GM18868 (cell line): ENCODE data around the gene C4B.
"Not testable (repeated sequence)": the region's sequence is repeated elsewhere in the genome, so short reads cannot be mapped to it uniquely, and the experiment has no call there.

Source experiments
- ATAC-seq: cut with Tn5 transposase; IDR thresholded peaks from one replicate; pipeline ENCODE4 v1.9.1; 2021; ENCODE audit warnings: mild to moderate bottlenecking, moderate library complexity; ENCODE audit not compliant: unreplicated experiment

C4B gene

DNA sequence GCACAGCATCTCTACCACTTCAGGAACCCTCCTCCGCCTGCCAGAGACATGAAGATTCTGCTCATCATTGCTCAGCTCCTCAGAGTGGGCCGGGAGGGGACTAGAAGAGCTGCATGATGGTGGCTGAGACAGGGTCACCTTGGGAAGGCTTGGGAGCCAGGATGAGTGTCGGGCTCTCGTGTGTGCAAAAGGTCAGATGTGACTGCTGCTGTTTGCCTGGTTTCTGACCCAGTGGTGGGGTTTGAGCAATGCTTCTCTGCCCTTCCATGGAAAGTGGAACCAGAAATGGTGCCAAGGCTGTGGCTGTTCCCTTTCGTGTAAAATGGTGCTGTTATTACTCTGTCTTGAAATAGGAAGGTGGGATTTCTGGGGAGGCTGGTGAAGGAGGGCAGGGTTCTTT, 33.6 kb upstream of the C4B start:
- ATAC-seq: not testable (repeated sequence)

DNA sequence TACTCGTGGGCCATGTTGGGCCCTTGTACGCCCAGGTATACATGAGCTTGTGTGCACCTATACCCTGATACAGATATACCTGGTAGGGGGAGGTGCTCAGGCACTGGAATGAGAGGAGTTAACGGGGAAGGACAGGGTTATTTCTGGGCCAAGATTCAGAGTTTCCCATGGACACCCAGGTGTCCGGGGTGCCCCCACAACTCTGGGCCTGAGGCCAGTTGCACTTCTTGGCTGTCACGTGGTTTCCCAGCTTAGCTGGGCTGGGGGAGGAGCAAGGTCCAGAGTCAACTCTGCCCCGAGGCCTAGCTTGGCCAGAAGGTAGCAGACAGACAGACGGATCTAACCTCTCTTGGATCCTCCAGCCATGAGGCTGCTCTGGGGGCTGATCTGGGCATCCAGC, 32.9 kb upstream of the C4B start, which contains the start of gene C4A:
C4A (plus strand) TSS at position 314 of the 400 bp plus-strand sequence; CDS start at position 365, 51 bp downstream.
- ATAC-seq: not testable (repeated sequence)

DNA sequence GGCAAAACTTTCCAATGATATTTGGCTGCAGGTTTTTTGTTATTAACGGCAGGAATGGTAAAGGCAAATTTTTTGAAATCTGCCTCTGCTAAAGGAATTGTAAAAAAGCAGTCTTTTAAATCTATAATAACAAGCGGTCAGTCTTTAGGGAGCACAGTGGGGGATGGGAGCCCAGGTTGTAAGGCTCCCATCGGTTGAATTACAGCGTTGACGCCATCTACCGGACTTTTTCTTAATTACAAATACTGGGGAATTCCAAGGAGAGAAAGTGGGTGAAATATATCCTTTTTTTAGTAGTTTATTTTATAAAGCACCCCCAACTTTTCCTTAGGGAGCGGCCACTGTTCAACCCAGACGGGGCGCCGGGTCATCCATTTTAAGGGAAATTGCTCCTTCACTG, 25.2 kb upstream of the C4B start:
- not testable (repeated sequence) for ATAC-seq

DNA sequence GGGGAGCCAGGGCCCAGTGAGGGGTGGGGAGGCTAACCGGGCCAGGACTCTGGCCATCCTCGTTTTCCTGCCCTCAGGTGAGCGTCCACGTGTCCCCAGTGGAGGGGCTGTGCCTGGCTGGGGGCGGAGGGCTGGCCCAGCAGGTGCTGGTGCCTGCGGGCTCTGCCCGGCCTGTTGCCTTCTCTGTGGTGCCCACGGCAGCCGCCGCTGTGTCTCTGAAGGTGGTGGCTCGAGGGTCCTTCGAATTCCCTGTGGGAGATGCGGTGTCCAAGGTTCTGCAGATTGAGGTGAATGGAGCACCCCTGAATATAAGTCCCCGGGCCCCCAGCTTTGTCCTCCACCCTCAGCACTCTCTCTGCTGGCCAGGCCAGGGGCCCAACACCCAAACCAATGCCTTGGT, 20.2 kb upstream of the C4B start:
- not testable (repeated sequence) for ATAC-seq

DNA sequence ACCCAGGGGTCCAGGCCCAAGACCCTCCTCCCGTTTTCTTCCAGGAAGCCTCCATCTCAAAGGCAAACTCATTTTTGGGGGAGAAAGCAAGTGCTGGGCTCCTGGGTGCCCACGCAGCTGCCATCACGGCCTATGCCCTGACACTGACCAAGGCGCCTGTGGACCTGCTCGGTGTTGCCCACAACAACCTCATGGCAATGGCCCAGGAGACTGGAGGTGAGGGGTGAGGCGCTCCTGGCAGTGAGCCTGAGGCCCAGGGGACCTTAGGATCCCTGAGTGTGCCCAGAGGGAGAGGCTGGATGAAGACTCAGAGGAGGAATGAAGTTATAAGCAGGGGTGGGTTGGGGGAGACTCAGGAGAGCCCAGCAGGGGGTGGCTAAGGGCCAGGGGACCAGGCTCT, 18.2 kb upstream of the C4B start:
- not testable (repeated sequence) for ATAC-seq

DNA sequence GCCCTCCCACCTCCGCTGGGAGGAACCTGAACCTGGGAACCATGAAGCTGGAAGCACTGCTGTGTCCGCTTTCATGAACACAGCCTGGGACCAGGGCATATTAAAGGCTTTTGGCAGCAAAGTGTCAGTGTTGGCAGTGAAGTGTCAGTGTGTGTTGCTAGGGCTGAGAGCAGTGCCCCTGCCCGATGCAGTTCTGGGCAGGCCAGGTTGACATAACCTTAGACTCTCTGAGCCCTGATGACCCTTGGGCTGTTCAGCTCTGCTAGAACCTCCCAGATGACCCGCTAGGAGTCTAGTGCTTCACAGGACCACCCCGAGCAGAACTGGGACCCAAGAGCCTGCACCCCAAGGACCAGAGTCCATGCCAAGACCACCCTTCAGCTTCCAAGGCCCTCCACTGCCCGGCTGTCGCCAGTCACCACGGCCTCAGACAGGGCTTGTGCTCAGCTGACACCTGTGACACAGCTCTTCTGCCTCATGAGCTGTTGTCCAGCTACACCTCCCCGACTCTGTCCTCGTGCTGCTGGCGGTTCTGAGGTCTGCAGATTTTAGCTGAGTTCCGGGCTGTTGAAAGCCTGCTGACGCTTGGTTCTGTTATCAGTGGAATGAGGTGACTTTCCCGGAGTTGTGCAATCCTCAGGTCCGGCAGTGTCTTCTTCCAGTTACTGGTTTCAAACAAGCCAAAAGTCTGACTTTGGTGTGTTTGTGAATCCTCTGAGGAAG, 11.9 kb upstream of the C4B start:
- ATAC-seq: not testable (repeated sequence)

DNA sequence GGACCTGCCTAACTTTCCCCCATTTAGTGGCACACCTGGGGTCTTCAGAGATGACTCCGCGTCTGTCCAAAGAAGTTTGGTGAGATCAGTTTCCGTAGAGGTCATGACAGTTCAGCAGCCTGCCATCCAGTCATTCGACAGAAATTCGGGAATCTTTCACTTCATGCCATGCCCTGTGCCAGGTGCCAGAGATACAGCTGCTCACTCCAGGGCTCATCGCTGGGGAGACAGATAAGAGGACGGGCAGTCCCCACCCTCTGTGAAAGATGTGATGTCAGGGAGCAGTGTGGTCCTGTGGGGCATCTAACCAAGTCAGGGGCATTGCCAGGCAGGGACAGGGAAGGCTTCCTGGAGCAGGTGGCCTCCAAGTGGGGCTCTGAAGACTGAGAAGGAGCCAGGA, 11.3 kb upstream of the C4B start:
- not testable (repeated sequence) for ATAC-seq

DNA sequence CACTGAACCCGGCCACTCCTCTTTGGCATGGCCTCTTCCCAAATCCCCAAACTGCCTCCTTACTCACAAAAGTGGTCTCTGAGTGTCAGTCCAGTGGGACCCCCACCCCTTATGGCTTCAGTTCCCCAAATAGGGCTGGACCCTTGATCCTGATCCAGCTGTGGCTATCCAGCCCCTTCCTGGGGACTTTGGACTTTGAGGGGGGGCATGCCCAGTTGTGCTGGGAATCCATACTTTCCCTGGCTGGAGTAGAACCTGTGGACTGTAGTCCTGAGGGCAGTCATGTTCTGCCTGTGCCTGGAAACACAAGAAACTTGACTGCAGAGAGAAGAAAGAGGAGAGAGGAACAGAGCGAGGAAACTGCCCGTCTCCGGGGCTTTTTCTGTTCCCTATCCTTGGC, 10.2 kb upstream of the C4B start:
- not testable (repeated sequence) for ATAC-seq

DNA sequence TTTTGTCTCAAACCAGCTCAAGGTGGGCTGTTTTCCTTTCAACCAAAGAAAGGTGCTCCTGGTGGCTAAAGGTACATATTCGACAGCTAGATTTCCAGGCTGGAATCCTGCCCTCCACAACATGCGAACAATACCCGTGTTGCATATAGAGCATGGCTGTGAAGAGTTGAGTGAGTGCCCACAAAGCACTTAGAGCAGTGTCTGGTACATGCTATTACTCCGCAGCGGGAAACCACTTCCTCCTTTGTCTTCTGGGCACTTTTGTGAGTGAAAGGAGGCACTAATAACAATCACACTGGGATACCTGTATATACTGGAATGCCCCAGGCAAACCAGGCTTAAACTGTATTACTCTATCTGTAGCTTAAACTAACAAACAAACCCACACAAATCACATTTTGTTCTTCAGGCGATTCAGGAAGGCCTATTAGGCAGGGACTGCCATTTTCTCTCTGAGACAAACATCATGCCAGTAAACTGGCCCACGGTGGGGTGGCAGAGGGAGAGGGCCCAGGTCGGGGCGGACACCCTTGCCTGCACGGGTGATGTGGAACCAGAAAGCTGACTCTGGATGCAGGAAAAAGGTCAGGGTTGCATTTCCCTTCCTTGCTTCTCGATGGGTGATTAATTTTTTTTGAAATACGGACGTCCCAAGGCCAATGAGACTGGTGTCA, 9.6 kb upstream of the C4B start:
- ATAC-seq: not testable (repeated sequence)

DNA sequence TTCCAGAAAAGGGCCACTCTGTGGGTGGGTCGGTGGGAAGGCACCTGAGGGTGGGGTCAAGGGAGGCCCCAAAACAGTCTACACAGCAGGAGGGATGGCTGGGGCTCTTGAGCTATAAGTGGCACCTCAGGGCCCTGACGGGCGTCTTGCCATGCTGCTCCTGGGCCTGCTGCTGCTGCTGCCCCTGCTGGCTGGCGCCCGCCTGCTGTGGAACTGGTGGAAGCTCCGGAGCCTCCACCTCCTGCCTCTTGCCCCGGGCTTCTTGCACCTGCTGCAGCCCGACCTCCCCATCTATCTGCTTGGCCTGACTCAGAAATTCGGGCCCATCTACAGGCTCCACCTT, 9.1 kb upstream of the C4B start:
- not testable (repeated sequence) for ATAC-seq

DNA sequence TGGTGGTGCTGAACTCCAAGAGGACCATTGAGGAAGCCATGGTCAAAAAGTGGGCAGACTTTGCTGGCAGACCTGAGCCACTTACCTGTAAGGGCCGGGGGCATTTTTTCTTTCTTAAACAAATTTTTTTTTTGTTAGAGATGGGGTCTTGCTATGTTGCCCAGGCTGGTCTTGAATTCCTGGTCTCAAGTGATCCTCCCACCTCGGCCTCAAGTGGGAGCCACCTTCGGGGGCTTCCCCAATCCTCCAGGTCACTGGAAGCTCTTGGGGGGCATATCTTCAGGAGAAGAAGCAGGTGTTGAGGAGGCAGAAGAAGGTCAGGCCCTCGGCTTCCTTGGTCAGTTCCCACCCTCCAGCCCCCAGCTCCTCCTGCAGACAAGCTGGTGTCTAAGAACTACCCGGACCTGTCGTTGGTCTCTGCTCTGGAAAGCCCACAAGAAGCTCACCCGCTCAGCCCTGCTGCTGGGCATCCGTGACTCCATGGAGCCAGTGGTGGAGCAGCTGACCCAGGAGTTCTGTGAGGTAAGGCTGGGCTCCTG, 8.5 kb upstream of the C4B start:
- not testable (repeated sequence) for ATAC-seq

DNA sequence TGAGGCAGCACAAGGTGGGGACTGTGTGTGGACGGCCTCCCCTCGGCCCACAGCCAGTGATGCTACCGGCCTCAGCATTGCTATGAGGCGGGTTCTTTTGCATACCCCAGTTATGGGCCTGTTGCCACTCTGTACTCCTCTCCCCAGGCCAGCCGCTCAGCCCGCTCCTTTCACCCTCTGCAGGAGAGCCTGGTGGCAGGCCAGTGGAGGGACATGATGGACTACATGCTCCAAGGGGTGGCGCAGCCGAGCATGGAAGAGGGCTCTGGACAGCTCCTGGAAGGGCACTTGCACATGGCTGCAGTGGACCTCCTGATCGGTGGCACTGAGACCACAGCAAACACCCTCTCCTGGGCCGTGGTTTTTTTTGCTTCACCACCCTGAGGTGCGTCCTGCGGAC, 7.5 kb upstream of the C4B start:
- not testable (repeated sequence) for ATAC-seq

DNA sequence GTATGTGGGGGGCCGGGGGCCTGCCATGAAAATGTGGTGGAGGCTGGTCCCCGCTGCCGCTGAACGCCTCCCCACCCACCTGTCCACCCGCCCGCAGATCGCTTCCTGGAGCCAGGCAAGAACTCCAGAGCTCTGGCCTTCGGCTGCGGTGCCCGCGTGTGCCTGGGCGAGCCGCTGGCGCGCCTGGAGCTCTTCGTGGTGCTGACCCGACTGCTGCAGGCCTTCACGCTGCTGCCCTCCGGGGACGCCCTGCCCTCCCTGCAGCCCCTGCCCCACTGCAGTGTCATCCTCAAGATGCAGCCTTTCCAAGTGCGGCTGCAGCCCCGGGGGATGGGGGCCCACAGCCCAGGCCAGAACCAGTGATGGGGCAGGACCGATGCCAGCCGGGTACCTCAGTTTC, 6.6 kb upstream of the C4B start:
- not testable (repeated sequence) for ATAC-seq

DNA sequence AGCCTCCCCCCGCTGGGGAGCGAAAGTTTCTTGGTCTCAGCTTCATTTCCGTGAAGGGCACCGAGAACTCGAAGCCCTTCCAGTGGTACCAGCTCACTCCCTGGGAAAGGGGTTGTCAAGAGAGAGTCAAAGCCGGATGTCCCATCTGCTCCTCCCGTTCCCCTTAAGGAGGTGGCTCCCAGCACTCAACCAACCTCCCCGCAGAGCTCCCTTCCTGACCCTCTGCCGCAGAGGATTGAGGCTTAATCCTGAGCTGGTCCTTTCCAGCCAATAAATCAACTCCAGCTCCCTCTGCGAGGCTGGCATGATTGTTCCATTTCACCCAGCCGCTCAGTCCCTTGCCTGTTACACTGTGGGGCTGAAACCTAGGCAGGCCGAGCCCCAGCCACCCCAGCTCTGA, 6.0 kb upstream of the C4B start:
- ATAC-seq: not testable (repeated sequence)

DNA sequence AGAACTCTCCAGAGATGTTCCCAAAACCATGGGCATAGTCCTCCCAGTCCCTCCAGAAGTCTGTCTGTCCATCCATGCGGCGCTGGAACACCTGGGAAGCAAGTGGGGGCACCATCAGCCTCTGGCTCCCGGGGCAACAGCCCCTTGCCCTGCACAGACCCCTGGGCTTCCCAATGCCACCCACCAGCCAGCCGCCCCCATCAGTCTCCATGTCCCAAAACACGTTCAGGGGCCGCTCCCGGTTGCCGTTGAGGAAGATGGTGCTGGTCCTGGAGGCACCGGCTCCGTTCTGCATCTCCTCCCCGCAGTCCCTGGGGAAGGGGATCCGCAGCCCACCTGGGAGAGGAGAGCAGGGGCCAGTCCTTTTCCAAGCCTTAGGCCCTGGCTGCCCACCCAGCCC, 5.1 kb upstream of the C4B start:
- not testable (repeated sequence) for ATAC-seq

DNA sequence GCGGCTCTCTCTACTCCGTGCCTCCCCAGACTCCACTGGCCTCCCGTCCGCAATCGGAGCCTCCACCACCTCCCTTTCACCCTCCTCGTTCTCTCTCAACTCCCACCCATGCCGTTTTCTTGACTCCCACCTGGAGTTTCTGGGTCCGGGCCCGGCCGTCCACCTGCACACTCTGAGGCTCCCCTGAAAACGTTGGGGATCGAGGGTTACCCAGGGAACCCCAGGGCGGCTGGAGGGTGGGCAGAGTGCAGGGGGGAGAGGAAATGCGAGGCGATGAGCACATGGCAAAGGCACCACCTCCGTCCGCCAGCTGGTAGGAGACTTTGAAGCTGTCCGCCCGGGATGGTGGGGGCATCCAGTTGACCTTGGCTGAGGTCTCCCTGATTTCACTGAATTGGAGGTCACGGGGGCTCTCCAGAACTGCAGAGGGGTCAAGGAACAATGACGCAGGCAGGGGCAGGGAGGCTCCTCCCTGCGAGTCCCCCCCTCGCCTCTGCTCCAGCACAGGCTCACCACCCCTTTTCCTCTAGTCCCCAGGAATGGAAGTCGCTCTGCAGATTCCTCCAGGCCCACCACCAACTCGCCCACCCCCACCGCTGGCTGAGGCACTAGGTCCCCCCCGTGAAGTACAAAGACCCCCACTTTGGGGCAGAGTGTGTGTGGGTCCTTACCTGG, 3.6 kb upstream of the C4B start:
- ATAC-seq: not testable (repeated sequence)

DNA sequence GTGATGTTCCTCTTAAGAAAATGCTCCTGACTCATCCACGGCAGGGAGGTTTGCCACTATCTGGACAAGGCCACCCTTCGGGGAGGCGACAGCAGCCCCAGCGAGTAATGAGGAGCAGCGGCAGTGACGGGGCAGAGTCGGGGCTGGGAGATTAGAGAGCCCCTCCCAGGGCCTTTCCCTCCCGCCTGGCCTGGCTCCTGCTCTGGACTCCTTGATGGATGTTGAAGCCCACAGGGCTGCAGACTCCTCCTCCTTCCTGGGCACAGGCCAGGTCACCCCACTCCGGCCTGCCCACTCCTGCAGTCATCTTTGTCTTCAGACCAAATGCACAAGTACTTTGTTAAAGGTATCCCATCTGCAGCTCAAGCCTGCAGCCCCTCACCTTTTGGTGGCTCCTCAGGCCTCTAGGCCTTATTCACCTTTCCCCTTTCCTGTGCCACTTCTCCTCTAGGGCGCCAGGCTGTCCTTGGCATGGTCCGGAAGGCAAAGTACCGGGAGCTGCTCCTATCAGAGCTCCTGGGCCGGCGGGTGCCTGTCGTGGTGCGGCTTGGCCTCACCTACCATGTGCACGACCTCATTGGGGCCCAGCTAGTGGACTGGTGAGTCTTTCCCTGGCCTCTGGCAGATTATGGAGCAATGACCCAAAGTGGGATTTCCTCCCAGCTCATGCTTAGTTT, 1.5 kb upstream of the C4B start:
- ATAC-seq: not testable (repeated sequence)

DNA sequence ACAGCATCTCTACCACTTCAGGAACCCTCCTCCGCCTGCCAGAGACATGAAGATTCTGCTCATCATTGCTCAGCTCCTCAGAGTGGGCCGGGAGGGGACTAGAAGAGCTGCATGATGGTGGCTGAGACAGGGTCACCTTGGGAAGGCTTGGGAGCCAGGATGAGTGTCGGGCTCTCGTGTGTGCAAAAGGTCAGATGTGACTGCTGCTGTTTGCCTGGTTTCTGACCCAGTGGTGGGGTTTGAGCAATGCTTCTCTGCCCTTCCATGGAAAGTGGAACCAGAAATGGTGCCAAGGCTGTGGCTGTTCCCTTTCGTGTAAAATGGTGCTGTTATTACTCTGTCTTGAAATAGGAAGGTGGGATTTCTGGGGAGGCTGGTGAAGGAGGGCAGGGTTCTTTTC, 857 bp upstream of the C4B start:
- not testable (repeated sequence) for ATAC-seq

DNA sequence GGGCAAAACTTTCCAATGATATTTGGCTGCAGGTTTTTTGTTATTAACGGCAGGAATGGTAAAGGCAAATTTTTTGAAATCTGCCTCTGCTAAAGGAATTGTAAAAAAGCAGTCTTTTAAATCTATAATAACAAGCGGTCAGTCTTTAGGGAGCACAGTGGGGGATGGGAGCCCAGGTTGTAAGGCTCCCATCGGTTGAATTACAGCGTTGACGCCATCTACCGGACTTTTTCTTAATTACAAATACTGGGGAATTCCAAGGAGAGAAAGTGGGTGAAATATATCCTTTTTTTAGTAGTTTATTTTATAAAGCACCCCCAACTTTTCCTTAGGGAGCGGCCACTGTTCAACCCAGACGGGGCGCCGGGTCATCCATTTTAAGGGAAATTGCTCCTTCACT, 7.5 kb downstream of the C4B start:
- ATAC-seq: not testable (repeated sequence)

DNA sequence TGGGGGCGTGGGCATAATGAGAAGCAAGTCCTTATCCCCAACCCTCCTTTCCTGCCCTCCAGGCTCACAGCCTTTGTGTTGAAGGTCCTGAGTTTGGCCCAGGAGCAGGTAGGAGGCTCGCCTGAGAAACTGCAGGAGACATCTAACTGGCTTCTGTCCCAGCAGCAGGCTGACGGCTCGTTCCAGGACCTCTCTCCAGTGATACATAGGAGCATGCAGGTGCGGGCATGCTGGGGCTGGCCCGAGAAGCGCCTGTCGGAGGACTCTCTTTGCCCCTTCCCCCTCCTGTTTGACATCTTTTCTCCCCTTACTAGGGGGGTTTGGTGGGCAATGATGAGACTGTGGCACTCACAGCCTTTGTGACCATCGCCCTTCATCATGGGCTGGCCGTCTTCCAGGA, 14.0 kb downstream of the C4B start:
- ATAC-seq: not testable (repeated sequence)

DNA sequence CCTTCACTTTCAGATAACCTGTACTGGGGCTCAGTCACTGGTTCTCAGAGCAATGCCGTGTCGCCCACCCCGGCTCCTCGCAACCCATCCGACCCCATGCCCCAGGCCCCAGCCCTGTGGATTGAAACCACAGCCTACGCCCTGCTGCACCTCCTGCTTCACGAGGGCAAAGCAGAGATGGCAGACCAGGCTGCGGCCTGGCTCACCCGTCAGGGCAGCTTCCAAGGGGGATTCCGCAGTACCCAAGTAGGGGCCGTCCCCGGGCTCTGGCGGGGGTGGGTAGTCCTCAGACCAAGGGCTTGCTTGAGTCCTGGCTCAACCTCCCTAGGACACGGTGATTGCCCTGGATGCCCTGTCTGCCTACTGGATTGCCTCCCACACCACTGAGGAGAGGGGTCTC, 15.0 kb downstream of the C4B start:
- ATAC-seq: not testable (repeated sequence)
